B cell (primary cell): ENCODE results near the gene ARFGAP3. TPM values are rescaled to one million over a fixed set of nuclear protein-coding genes. Genes with fewer than 3 reads are reported as not detected.

ENCODE experiments used
- ATAC-seq: fragments of 200-7000 bp; cut with Tn5 transposase; one replicate; pipeline ENCODE4 v1.10.0; 2021; ENCODE audit warnings: low read depth, mild to moderate bottlenecking, moderate number of reproducible peaks, moderate library complexity
- CTCF ChIA-PET: fragments of 350-600 bp; sonication (Branson Sonifier 250); formaldehyde crosslinking; loops from one replicate; lab custom pipeline; 2021; ENCODE audit warnings: antibody characterized with exemption, inconsistent platforms; lab: Charles Lee
- POLR2A ChIA-PET: fragments of 350-600 bp; sonication (Branson Sonifier 250); formaldehyde crosslinking; loops from one replicate; lab custom pipeline; 2021; ENCODE audit warnings: antibody characterized with exemption; lab: Charles Lee
- DNase-seq: peaks from one replicate; pipeline ENCODE4 v3.0.0; 2013
- H2AFZ ChIP-seq: 2 replicates; pipeline ENCODE4 v1.6.1; 2012; ENCODE audit warnings: mild to moderate bottlenecking, low read depth, low read length; ENCODE audit not compliant: insufficient read depth, poor library complexity, severe bottlenecking
- H3K27ac ChIP-seq, 2 donors: 1 replicate in 1 of 2; 2 replicates in 1 of 2; pipeline ENCODE4 v1.5.1; 2012 to 2013; ENCODE audit warnings: low read length in 2 of 2, mild to moderate bottlenecking in 2 of 2, moderate library complexity in 1 of 2
- H3K27me3 ChIP-seq, 4 experiments: fragments of 200-600 bp in 1 of 4; sonication (generic) in 1 of 4; replicated peaks in 1 of 4; 1 replicate in 2 of 4; 2 replicates in 2 of 4; pipeline versions ENCODE4 v1.6.1 to v1.7.0; 2013 to 2016; ENCODE audit warnings: low read length in 3 of 4, mild to moderate bottlenecking in 2 of 4, mixed read lengths in 1 of 4, moderate library complexity in 1 of 4; ENCODE audit not compliant: insufficient read depth in 4 of 4, control insufficient read depth in 3 of 4; ENCODE audit errors: control extremely low read depth in 1 of 4
- H3K36me3 ChIP-seq, 2 experiments: replicated peaks in 1 of 2; 1 replicate in 1 of 2; 2 replicates in 1 of 2; pipeline versions ENCODE4 v1.6.1 to v1.7.1; 2013; ENCODE audit warnings: low read length in 1 of 2; ENCODE audit not compliant: insufficient read depth in 2 of 2, control insufficient read depth in 1 of 2; ENCODE audit errors: control extremely low read depth in 1 of 2, extremely low read depth in 1 of 2
- H3K4me1 ChIP-seq, 2 donors: fragments of 200-600 bp in 1 of 2; sonication (generic) in 1 of 2; 1 replicate in 1 of 2; 2 replicates in 1 of 2; pipeline versions ENCODE4 v1.5.1 to v1.6.1; 2013 to 2017; ENCODE audit warnings: low read length in 2 of 2; ENCODE audit not compliant: control insufficient read depth in 2 of 2, insufficient read depth in 2 of 2
- H3K4me2 ChIP-seq: replicated peaks from 2 replicates; pipeline ENCODE3; 2012; ENCODE audit warnings: mild to moderate bottlenecking, low read depth, low read length; ENCODE audit not compliant: poor library complexity, severe bottlenecking
- H3K4me3 ChIP-seq, 5 experiments: fragments of 200-600 bp in 1 of 5; sonication (generic) in 1 of 5; 1 replicate in 3 of 5; 2 replicates in 2 of 5; pipeline versions ENCODE4 v1.5.1 to v1.7.0; 2011 to 2016; ENCODE audit warnings: low read length in 4 of 5, mild to moderate bottlenecking in 4 of 5, low read depth in 2 of 5, control low read depth in 1 of 5, moderate library complexity in 1 of 5; ENCODE audit not compliant: insufficient read depth in 1 of 5; ENCODE audit errors: control extremely low read depth in 1 of 5, extremely low read depth in 1 of 5
- H3K79me2 ChIP-seq: fragments of 200-600 bp; sonication (generic); one replicate; pipeline ENCODE4 v1.6.0; 2016; ENCODE audit warnings: low read length; ENCODE audit not compliant: control insufficient read depth, insufficient read depth
- H3K9ac ChIP-seq: fragments of 200-600 bp; sonication (generic); 2 replicates; pipeline ENCODE4 v1.6.1; 2017; ENCODE audit warnings: mild to moderate bottlenecking, low read length, moderate library complexity
- H3K9me3 ChIP-seq, 3 donors: one replicate each; pipeline versions ENCODE4 v1.6.1 to v1.7.1; 2013; ENCODE audit warnings: low read length in 2 of 3; ENCODE audit not compliant: control insufficient read depth in 2 of 3, insufficient read depth in 1 of 3; ENCODE audit errors: control extremely low read depth in 1 of 3
- H4K20me1 ChIP-seq: 2 replicates; pipeline ENCODE4 v1.6.0; 2012; ENCODE audit warnings: mild to moderate bottlenecking, low read length; ENCODE audit not compliant: insufficient read depth, control insufficient read depth, poor library complexity, severe bottlenecking
- H3K27ac Mint-ChIP-seq: one replicate; pipeline ENCODE4 v1.8.0; 2021; ENCODE audit warnings: mixed read lengths
- H3K27me3 Mint-ChIP-seq: one replicate; pipeline ENCODE4 v1.8.0; 2021; ENCODE audit warnings: mixed read lengths
- H3K4me1 Mint-ChIP-seq: one replicate; pipeline ENCODE4 v1.8.0; 2021; ENCODE audit warnings: mixed read lengths
- H3K4me3 Mint-ChIP-seq: one replicate; pipeline ENCODE4 v1.8.0; 2021; ENCODE audit warnings: mixed read lengths
- H3K9me3 Mint-ChIP-seq: one replicate; pipeline ENCODE4 v1.8.0; 2022; ENCODE audit warnings: mixed read lengths; ENCODE audit not compliant: insufficient read depth
- EZH2 ChIP-seq: IDR thresholded peaks from 2 replicates; pipeline ENCODE4 v1.6.1; 2012; ENCODE audit warnings: borderline replicate concordance, low read depth, mild to moderate bottlenecking, moderate library complexity, low read length; ENCODE audit not compliant: insufficient read depth, poor library complexity, severe bottlenecking
- whole genome bisulfite sequencing: methylation state at CpG from one replicate; pipeline ENCODE4 v1.1.5; 2013; ENCODE audit warnings: missing lambda C conversion rate; ENCODE audit not compliant: insufficient coverage; 5-methylcytosine and 5-hydroxymethylcytosine counted together
- intact Hi-C: fragments of 100-400 bp; cut with micrococcal nuclease; formaldehyde crosslinking; loops from one replicate; pipeline ENCODE4 v1.10.0; 2022
- polyA plus RNA-seq: library from polyadenylated mRNA; depleted of rRNA; stranded (reverse); fragments of >200 nt; gene quantifications from 2 replicates; pipeline ENCODE4 v1.2.3, GENCODE V29; 2012
- total RNA-seq, 2 donors: library from RNA; stranded (reverse); fragments of 120-200 nt in 1 of 2; gene quantifications; 1 replicate in 1 of 2; 2 replicates in 1 of 2; pipeline versions ENCODE4 v1.2.3 to v1.2.4, GENCODE V29; 2013 to 2022
- TF ChIP-seq, protein P1 (sequence below): fragments of 200-600 bp; IDR thresholded peaks from one replicate; pipeline ENCODE4 v1.8.0; 2022; ENCODE audit warnings: antibody characterized with exemption, mild to moderate bottlenecking

Gene ARFGAP3
- total and polyA plus RNA-seq, 2 donors (not counting 1 experiment from before 2014, with no cell fraction given): 10.7 to 33.2 TPM

DNA sequence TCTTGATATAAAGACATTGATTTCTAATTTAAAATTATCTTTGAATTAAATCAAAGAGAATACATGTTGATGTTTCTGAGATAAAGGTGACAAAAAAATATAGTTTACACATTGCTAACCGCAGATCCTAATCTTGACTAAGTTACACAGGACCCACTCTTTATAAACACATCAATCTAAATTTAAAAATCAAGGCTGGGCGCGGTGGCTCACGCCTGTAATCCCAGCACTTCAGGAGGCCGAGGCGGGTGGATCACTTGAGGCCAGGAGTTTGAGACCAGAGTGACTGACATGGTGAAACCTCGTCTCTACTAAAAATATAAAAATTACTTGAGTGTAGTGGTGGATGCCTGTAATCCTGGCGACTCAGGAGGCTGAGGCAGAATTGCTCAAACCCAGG, 1.9 kb downstream of the ARFGAP3 start:
- H3K36me3 ChIP-seq: peaks cover 0 to 3% of the 10 kb centered on the region in 2 experiments
- H3K27me3 ChIP-seq: no peaks in the 10 kb centered on the region
- peaks cover 0 to 5% (median 0%) of the 10 kb centered on the region in 3 donors for H3K9me3 ChIP-seq
- Mint-ChIP-seq H3K4me3 (peak overlapping the region; percentile 56), H3K4me1 (peaks cover 15% of the 10 kb centered on the region), H3K27ac (peak overlapping the region; percentile 32), H3K9me3 (no peaks in the 10 kb centered on the region), H3K27me3 (no peaks in the 10 kb centered on the region)
- no peak overlapping the region for H3K4me3 ChIP-seq
- CTCF ChIA-PET: no interaction called here
- TF ChIP-seq, protein P1, sequence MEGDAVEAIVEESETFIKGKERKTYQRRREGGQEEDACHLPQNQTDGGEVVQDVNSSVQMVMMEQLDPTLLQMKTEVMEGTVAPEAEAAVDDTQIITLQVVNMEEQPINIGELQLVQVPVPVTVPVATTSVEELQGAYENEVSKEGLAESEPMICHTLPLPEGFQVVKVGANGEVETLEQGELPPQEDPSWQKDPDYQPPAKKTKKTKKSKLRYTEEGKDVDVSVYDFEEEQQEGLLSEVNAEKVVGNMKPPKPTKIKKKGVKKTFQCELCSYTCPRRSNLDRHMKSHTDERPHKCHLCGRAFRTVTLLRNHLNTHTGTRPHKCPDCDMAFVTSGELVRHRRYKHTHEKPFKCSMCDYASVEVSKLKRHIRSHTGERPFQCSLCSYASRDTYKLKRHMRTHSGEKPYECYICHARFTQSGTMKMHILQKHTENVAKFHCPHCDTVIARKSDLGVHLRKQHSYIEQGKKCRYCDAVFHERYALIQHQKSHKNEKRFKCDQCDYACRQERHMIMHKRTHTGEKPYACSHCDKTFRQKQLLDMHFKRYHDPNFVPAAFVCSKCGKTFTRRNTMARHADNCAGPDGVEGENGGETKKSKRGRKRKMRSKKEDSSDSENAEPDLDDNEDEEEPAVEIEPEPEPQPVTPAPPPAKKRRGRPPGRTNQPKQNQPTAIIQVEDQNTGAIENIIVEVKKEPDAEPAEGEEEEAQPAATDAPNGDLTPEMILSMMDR: no peak
- no peak for TF ChIP-seq EZH2
- H3K9ac ChIP-seq: no peak overlapping the region
- no peak for DNase-seq
- no peak for ATAC-seq
- peaks cover 20% of the 10 kb centered on the region for H4K20me1 ChIP-seq
- H3K27ac ChIP-seq: no peak overlapping the region
- WGBS: 100% methylated on average over 6 of the region's 8 CpGs
- POLR2A ChIA-PET: no interaction called here
- intact Hi-C loops: loop anchor here (5.0 kb wide), 2 partner anchors 77 to 198 kb away; no protein-coding TSS in a partner anchor
- H3K79me2 ChIP-seq: peaks cover 63% of the 10 kb centered on the region
- H3K4me1 ChIP-seq: peaks cover 14 to 29% of the 10 kb centered on the region in 2 donors
- no peak overlapping the region for H2AFZ ChIP-seq
- H3K4me2 ChIP-seq: no peak overlapping the region

DNA sequence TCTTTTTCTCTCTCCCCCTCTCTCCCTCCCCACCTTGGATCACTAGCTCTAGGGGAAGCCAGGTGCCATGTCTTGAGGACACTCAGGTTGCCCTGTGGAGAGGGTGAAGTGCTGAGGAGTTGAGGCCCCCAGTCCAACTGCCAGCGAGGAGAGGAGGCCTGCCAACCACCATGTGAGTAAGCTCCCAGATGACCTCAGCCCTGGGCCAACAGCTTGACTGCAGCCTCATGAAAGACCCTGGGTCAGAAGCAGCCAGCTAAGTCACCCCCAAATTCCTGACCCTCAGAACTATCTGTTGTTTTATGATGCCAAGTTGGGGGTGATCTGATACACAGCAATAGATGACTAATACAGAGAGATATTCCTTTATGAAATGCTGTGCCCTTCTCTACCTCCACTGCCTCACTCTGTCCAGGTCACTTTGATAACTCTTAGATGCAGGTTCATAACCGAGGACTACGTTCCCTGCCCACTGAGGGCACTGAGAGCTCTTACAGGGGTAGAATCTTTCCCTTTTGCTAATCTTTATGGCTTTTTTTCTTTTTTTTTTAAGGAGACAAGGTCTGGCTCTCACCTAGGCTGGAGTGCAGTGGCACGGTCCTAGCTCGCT, 8.0 kb downstream of the ARFGAP3 start:
- Histone ChIP-seq H3K79me2 (peaks cover 57% of the 10 kb centered on the region), H3K4me3 (no peak overlapping the region), H3K27me3 (no peaks in the 10 kb centered on the region), H2AFZ (no peak overlapping the region), H3K27ac (no peak overlapping the region), H3K36me3 (peaks cover 0 to 29% of the 10 kb centered on the region in 2 experiments), H3K4me1 (no peaks in the 10 kb centered on the region), H3K9me3 (no peaks in the 10 kb centered on the region), H4K20me1 (peaks cover 34% of the 10 kb centered on the region), H3K9ac (no peak overlapping the region), H3K4me2 (no peak overlapping the region)
- Mint-ChIP-seq H3K4me3 (no peak overlapping the region), H3K9me3 (no peaks in the 10 kb centered on the region), H3K27me3 (no peaks in the 10 kb centered on the region), H3K4me1 (no peaks in the 10 kb centered on the region), H3K27ac (no peak overlapping the region)
- ChIA-PET POLR2A (no interaction called here), CTCF (interaction anchor here (0.9 kb wide), 1 partner anchor 19 kb away, joined by 3 read pairs; no protein-coding TSS in a partner anchor)
- ATAC-seq (no peak), DNase-seq (no peak)
- TF ChIP-seq, protein P1: no peak
- no peak for TF ChIP-seq EZH2
- WGBS: 90% methylated on average over 3 of the region's 5 CpGs
- intact Hi-C loops: no loop called here
